TTC549 (cell line): ENCODE data around the gene COL4A2.

Source experiments
- FAIRE-seq: peaks from 2 replicates; lab custom pipeline; 2012; peaks lifted over from hg19 to GRCh38; lab: Jason Lieb, UNC

COL4A2 gene

GRCh38 chr13:110272651-110273050 is 34.4 kb upstream of the COL4A2 start:
- FAIRE-seq = no peak

DNA sequence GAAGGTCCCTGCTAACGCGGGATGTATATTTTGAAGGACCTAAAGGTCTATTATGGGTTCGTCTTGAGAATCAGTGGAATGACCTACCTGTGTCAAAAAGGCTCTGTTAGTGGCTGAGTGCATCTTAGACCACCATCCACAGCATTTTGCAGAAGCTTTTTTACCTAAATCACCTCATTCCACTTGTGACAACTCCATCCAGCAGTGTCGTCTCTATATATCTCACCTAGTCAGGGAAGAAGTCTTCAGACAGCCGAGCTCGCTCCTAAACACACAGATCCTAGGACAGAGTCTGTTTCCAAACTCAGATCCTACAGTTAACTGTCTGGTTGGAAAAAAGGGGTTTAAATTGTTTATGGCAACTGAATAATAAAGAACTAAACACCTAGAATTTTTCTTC is 33.8 kb upstream of the COL4A2 start:
- no peak for FAIRE-seq

- no peak for FAIRE-seq
These were observed 32.4 kb upstream of the COL4A2 start for GRCh38 chr13:110274687-110275086.

DNA sequence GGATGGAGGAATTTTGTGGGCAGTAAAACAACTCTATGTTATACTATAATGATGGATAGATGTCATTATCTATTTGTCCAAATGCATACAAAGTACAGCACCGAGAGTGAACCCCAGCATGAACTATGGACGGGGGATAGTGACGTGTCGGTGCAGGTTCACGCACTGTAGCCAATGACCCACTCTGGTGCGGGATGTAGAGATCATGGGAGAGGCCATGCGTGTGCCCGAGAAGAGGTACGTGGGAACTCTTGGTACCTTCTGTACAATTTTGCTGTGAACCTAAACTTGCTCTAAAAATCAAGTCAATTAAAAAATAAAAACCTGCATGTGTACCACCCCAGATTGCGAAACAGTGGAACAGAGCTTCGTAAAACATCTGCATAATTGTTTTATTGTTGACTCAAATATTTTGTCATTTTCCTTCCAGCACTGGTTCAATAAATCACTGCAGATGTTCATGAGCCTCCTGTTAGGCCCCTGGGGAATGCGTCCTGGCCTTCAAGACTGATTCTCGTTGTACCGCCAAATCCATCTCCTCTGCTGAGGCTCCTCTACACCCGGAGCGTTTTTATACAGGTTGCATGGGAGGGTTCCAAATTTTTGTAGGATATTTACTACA is 31.0 kb upstream of the COL4A2 start:
- FAIRE-seq = no peak

DNA sequence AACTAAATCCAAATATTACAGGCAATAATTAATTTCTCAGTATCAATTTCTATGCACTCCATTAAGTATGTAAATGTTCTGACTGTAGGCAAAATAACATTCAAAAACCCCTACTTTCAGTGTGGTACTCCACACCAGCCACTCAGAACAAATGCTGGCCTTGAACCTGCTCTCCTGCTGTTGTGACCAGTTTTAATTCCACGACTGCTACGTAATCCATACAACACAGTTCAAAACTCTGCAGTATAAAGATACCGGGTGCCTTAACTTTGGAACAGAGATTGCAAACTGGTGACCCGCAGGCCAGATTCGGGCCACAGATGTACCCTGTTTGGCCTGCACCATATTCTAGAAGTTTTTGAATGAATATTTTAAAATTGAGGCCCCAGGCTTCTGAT is 30.5 kb upstream of the COL4A2 start:
- no peak for FAIRE-seq

DNA sequence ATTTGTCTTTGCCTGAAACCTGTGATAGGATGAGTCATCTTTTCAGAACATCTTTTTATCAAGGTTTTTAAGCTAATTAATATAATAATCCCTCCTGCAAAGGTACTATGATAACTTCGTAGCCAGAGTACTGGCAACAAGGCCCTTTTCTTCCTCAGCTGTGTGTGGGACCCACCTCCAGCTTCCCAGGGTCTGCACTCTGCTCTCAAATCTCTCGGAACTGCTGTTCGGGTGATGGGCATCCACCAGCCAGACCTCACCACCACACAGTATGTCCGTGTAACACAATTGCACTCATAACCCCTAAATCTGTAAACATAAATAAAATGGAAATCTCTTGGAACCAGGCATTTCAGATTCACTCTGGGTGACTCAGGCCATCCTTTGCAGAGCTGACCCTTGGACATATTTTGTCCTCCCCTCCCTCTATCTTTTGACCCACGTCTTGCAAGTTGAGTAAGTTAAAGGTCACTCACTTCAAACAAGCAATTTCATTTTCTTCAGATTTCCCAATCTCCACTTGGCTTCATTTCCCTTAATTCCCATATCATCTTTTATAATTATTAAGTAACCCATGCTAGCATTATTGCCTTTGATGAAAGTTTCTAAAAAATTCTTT is 29.6 kb upstream of the COL4A2 start:
- no peak for FAIRE-seq

- no peak for FAIRE-seq
These were observed 28.2 kb upstream of the COL4A2 start for GRCh38 chr13:110278859-110279258.

DNA sequence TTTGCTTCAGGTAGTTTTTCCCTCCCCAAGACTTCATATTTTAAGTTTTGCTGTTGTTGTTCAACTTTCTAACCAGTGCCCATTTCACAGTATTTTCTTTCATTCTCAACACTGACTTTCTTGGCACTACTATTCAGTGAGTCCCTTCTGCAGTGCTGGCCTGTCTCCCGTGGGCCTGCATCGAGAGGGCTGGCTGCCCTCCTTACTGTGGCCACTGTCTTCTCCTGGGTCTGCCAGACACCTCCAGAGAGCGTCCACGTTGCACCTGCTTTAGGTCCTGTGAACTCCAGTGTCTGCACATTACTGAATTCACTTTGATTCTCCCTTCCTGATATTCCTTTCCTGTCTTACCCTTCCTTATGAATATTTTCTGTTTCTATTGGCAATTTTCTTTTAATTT is 27.4 kb upstream of the COL4A2 start:
- no peak for FAIRE-seq

GRCh38 chr13:110280231-110280813 is 26.8 kb upstream of the COL4A2 start:
- FAIRE-seq = no peak

GRCh38 chr13:110280985-110281688 is 25.9 kb upstream of the COL4A2 start:
- no peak for FAIRE-seq

DNA sequence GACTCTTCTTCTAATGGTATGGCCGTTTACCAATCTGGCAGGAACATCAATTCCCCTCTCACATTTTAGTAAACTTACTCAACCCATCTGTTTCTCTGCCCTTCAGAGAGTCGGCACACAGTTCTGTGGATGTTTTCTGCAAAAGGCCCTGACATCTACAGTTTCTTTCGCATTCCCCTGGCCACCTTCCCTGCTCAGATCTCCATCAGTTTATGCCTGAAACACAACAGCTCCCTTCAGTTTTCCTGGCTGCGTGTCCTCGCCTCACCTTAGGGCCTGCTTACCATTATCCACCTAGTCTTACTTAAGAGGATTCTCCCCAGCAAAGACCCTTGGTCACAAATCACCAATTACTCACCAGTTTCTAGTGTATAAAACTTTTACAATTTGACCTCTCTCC is 25.3 kb upstream of the COL4A2 start:
- no peak for FAIRE-seq

DNA sequence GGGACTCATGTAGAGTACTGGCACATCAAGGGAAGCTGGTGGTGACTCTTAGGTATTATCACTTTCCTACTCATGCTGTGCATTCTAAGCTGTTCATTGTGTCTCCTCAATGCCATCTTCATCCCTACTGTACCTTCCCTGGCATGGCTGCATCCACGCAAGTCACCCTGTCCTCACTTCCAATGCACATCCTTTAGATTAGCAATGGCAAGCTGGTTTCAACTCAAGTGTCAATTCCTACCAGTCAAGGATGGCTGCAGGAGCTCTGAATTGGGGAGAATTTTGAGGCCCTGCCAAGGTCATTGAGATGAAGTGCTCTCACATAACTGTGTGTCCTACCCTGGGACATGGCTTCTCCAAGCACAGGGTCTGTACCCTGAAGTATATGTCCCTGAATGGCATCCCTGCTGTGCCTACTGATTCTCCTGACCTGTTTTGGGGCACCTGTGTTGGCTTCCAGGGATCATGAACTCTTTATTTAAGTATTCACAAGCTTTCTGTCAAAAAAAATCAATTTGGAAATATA is 24.7 kb upstream of the COL4A2 start:
- no peak for FAIRE-seq

DNA sequence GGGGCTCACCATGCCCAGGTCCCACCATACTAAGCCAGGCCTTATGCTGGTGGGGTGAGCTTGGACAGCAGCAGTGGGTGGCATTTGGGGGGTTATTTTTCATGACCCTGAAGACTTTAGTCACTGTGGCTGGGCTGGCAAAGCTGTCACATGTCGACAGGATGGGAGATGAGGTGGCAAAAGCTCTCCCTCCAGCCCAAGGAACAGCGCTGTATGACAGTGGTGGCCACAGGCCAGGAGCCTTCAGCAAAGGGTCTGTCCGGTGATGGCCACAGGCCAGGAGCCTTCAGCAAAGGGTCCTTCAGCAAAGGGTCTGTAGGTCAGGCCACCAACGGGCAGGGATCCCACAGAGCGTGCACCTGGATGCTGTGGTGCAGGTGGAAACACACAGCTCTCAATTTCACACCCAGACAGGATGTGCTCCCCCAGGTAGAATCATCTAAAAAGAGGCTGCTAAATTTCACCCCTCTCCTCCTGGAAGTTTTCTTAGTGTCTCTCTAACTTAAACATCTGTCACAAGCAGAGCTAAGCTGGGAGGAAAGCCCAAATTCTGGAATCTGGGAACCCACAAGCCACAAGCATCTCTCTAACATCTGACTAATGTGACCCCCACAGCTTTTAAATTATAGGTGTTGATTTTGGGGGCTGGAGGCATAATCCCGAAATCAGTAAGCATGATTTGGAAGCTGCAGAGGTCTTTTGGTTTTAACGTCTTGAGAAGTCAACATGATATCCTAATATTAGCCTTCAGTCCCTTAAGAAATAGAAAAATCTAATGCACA is 23.2 kb upstream of the COL4A2 start:
- FAIRE-seq = no peak

DNA sequence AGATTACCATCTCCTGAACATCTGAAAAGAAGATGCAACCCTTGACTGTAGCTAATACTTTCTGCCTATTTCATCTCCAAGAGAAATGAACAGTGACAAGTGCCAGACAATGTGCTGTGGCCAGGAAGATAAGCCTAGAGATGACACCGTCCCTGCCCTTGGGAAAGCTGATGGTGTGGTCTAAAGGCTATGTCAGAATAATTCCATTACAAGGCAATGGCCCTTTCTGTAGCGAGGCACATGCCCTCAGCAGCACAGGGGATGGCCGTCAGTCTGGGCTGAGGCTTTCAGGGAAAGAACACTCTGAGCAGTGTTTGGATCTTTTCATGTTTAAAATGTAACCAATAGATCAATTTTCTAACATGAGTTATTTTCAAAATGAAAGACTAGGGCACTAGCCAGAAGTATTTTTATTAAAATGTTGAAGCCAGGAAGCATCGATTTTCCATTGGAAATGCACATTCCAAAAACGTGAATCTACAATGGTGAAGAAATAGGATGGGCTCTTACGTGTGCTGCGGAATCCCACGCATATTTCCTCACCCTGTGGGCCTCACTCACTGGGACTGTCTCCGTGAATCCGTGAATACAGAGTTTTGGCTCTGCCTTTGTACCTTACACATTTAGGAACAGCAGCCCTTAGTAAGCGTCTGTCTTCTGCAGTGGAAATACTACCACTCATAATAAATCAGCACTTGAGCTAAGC is 22.2 kb upstream of the COL4A2 start:
- no peak for FAIRE-seq

DNA sequence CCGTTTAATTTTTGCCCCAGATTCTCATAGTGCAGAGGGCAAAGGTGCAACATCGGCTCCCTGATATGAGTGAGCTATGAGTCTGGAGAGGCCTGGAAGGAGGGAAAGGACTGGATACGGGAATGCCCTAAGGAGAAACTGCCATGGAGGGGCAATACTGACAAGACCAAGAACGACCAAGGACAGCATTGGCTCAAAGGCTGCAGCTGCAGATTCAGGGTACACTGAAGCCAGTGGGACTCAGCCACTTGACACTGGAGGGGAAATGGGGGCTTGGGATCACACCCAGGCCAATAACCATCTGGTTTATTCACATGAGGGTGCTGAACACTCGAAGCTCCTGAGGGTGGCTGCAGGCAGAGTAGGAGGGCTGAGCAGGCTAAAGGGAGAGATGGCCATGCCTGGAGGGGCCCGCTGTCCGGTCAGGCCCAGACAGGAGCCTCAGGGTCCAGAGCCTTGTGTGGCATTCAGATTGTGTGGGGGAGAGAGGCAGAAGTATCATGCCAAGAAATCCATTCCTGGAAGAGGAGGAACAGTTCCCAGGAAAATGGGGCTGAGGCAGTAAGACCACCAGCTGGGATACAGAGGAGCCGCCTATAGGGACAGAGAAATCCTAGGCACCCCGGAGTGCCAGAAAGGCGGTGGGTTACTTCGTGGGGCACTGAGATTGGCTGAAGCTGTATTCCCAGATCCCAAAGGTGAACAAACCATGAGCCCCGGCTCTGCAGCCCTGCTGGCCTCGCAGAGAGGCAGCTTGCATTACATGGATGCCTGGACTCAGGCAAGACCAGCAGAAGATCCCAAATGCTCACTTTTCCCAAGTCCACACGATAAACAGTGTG is 20.9 kb upstream of the COL4A2 start:
- no peak for FAIRE-seq

- no peak for FAIRE-seq
These were observed 20.0 kb upstream of the COL4A2 start for GRCh38 chr13:110286833-110287819.

GRCh38 chr13:110289174-110289573 is 17.9 kb upstream of the COL4A2 start:
- no peak for FAIRE-seq

- FAIRE-seq = no peak
These were observed 17.4 kb upstream of the COL4A2 start for GRCh38 chr13:110289661-110290060.

DNA sequence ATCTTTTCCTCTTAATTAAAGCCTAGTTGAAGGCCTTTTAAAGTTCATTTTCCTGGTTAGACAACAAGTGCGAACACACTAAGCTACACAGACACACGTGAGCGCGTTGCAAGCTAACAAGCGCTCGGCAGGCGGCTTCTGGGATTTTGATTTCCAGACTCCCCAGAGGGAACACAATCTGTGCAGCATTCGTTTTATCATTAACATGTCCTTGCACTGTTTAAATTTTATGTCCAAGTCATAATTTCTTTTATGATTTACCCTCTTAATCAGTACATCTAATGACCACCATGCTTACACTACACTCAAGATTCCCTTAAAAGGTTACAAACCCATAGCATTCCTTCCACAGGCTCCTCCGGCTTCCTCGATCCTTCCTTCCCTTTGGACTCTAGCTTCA is 16.9 kb upstream of the COL4A2 start:
- no peak for FAIRE-seq

DNA sequence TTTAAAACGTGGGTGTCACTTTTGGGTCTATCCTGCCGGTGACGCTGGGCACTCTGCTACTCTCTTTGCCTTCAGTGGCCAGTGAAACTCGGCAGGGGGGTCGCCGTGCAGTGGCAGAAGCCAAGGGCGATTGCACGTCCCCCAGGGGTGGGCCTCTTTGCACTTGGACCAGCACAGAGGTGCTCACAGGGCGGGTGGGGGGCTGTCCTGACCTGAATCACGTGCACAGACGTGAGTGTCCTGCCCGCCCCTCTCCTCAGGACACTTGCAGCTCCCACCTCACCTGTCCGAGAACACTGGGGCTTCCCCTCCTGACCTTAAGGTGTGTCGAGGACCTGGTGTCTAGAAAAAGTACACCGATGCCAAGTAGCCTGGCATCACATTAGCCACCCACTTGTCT is 16.3 kb upstream of the COL4A2 start:
- no peak for FAIRE-seq
